ENCODE measurements around the gene BTBD9. TPM values are rescaled to one million over a fixed set of nuclear protein-coding genes. Genes with fewer than 3 reads are reported as not detected.

BTBD9 gene
- total RNA-seq, 1 donor from 2014 or later = 9.9 TPM

DNA sequence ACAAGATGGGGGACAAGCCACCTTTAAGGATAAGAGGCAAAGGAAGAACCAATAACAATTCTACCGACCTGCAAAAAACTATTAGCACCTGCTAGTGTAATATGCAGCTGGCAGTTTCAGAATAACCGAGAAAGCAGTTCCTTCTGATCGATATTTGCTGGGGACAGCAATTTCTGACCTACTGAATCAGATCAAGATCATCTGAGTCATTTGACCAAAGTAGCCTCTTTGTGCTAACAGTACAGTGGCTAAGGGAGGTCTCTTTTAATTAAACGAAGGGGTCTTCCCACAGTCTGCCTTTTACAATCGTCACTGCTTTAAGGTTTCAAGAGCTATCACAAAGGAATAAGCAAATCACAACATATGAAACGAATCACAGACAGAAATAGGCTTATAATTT is 318.9 kb downstream of the BTBD9 start:
- Histone ChIP-seq H3K9me3 (no peaks in the 10 kb centered on the region), H3K4me1 (no peaks in the 10 kb centered on the region), H3K27ac (no peak overlapping the region), H3K36me3 (no peaks in the 10 kb centered on the region), H3K27me3 (no peaks in the 10 kb centered on the region), H3K4me3 (no peak overlapping the region)
- intact Hi-C loops (cut with DNase I) = no loop called here
- TF ChIP-seq, protein P1, sequence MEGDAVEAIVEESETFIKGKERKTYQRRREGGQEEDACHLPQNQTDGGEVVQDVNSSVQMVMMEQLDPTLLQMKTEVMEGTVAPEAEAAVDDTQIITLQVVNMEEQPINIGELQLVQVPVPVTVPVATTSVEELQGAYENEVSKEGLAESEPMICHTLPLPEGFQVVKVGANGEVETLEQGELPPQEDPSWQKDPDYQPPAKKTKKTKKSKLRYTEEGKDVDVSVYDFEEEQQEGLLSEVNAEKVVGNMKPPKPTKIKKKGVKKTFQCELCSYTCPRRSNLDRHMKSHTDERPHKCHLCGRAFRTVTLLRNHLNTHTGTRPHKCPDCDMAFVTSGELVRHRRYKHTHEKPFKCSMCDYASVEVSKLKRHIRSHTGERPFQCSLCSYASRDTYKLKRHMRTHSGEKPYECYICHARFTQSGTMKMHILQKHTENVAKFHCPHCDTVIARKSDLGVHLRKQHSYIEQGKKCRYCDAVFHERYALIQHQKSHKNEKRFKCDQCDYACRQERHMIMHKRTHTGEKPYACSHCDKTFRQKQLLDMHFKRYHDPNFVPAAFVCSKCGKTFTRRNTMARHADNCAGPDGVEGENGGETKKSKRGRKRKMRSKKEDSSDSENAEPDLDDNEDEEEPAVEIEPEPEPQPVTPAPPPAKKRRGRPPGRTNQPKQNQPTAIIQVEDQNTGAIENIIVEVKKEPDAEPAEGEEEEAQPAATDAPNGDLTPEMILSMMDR (IDR thresholded peaks at IDR 0.05) = no peak
- no peak for DNase-seq (ENCODE audit: low spot score in 2 of 2)

- no peak overlapping the region for H3K4me3 ChIP-seq
- no peak for DNase-seq (ENCODE audit: low spot score in 2 of 2)
- H3K27ac ChIP-seq = no peak overlapping the region
- H3K27me3 ChIP-seq = no peaks in the 10 kb centered on the region
- intact Hi-C loops (cut with DNase I) = no loop called here
- H3K36me3 ChIP-seq = no peaks in the 10 kb centered on the region
- H3K9me3 ChIP-seq = no peaks in the 10 kb centered on the region
- TF ChIP-seq, protein P1 (IDR thresholded peaks at IDR 0.05) = no peak
- no peaks in the 10 kb centered on the region for H3K4me1 ChIP-seq
These were observed 319.4 kb downstream of the BTBD9 start for GRCh38 chr6:38320358-38320757.

- Histone ChIP-seq H3K4me3 (no peak overlapping the region), H3K9me3 (no peaks in the 10 kb centered on the region), H3K36me3 (no peaks in the 10 kb centered on the region), H3K27ac (no peak overlapping the region), H3K4me1 (no peaks in the 10 kb centered on the region), H3K27me3 (no peaks in the 10 kb centered on the region)
- intact Hi-C loops (cut with DNase I) = no loop called here
- TF ChIP-seq, protein P1 (IDR thresholded peaks at IDR 0.05) = no peak
- DNase-seq (ENCODE audit: low spot score in 2 of 2) = no peak
These were observed 320.2 kb downstream of the BTBD9 start for GRCh38 chr6:38319256-38320212.

DNA sequence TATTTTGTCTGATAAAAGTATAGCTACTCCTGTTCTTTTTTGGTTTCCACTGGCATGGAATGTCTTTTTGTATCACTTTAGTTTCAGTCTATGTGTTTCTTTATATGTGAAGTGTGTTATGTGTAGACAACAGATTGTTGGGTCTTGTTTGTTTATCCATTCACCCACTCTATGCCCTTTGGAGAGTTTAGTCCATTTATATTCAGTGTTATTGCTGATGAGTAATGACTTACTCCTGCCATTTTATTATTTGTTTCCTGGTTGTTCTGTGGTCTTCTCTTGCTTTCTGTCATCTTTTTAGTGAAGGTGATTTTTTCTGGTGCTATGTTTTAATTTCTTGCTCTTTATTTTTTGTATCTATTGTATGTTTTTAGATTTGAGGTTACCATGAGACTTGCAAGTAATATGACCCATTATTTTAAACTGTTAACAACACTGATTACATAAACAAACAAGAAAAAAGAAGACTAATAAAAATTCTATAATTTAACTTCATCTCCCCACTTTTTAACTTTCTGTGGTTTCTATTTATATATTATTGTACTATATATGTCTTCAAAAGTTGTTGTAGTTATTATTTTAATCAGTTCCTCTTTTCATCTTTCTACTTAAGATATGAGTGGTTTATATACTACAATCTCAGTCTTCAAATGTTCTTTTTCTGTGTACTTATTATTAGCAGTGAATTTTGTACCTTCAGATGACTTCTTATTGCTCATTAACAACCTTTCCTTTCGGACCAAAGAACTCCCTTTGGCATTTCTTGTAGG is 323.4 kb downstream of the BTBD9 start:
- intact Hi-C loops (cut with DNase I) = no loop called here
- H3K36me3 ChIP-seq = no peaks in the 10 kb centered on the region
- no peak overlapping the region for H3K27ac ChIP-seq
- H3K4me3 ChIP-seq = no peak overlapping the region
- H3K4me1 ChIP-seq = no peaks in the 10 kb centered on the region
- no peaks in the 10 kb centered on the region for H3K9me3 ChIP-seq
- TF ChIP-seq, protein P1 (IDR thresholded peaks at IDR 0.05) = no peak
- H3K27me3 ChIP-seq = no peaks in the 10 kb centered on the region
- no peak for DNase-seq (ENCODE audit: low spot score in 2 of 2)

DNA sequence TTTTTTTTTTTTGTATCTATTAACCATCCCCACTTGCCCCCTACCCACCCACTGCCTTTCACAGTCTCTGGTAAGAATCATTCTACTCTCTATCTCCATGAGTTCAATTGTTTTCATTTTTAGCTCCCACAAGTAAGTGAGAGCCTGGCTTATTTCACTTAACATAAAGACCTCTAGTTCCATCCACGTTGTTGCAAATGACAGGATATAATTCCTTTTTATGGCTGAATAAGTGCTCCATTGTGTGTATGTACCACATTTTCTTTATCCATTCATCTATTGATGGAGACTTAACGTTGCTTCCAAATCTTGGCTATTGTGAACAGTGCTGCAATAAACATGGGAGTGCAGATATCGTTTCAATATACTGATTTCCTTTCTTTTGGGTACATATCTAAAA is 328.5 kb downstream of the BTBD9 start:
- TF ChIP-seq, protein P1 (IDR thresholded peaks at IDR 0.05) = no peak
- Histone ChIP-seq H3K9me3 (no peaks in the 10 kb centered on the region), H3K27me3 (no peaks in the 10 kb centered on the region), H3K4me1 (no peaks in the 10 kb centered on the region), H3K36me3 (no peaks in the 10 kb centered on the region), H3K4me3 (no peak overlapping the region), H3K27ac (no peak overlapping the region)
- intact Hi-C loops (cut with DNase I) = no loop called here
- no peak for DNase-seq (ENCODE audit: low spot score in 2 of 2)

Data from ascending aorta (tissue), 2 donors.